Measurements from ENCODE around the gene ZNF221.

- TF ChIP-seq POLR2A (IDR thresholded peaks at IDR 0.05; ENCODE audit: low read length) (no peak), JUN (IDR thresholded peaks at IDR 0.05) (no peak), PHF8 (IDR thresholded peaks at IDR 0.05; ENCODE audit: borderline replicate concordance, low read depth) (no peak), SMC3 (IDR thresholded peaks at IDR 0.05) (no peak), TP53 (CRISPR knock-in tag; IDR thresholded peaks at IDR 0.05) (no peak), USF2 (IDR thresholded peaks at IDR 0.05) (no peak), CTCF (IDR thresholded peaks at IDR 0.05) (no peak), CHD2 (IDR thresholded peaks at IDR 0.05; ENCODE audit: low read length, partially characterized antibody) (no peak), REST (IDR thresholded peaks at IDR 0.05) (no peak), RFX5 (IDR thresholded peaks at IDR 0.05) (no peak), ESRRA (IDR thresholded peaks at IDR 0.05; ENCODE audit: borderline replicate concordance, low read length) (no peak)
Observed at GRCh38 chr19:44003461-44004009, 52.5 kb downstream of the ZNF221 start.

Data from A549 (cell line).